Spleen (tissue), 7 donors: ENCODE data around the gene UNC13C.

ENCODE experiments used
- CTCF ChIP-seq, 11 experiments: fragments of 200-600 bp in 7 of 11; fragments of 450-650 bp in 4 of 11; sonication (generic) in 4 of 11; IDR thresholded peaks in 8 of 11; conservative IDR thresholded peaks in 3 of 11; 1 replicate in 7 of 11; 2 replicates in 4 of 11; pipeline versions ENCODE4 v1.4.0 to v1.8.0; 2016 to 2021; ENCODE audit warnings: antibody characterized with exemption in 11 of 11, inconsistent platforms in 4 of 11, mild to moderate bottlenecking in 1 of 11
- POLR2A ChIP-seq, 3 donors: fragments of 450-650 bp; IDR thresholded peaks; one replicate each; pipeline ENCODE4 v1.5.1; 2017; ENCODE audit warnings: antibody characterized with exemption in 3 of 3, mild to moderate bottlenecking in 1 of 3
- donor health status: DM: no; HTN: no; CAD: no; lungs with moderate emphysema.
- donor health status: DM: no; HTN: no; CAD: no.
- donor health status: DM: no; HTN: no; CAD: no.

GRCh38 chr15:54620916-54621315 lies 642.7 kb downstream of the UNC13C start:
- TF ChIP-seq CTCF (IDR thresholded peaks at IDR 0.05 in 8 of 11, conservative IDR thresholded peaks at IDR 0.05 in 3 of 11) (no peak), POLR2A (IDR thresholded peaks at IDR 0.05) (no peak)
